Neural cell (in vitro differentiated cells): ENCODE data around the gene DENND5A. TPM values are rescaled to one million over a fixed set of nuclear protein-coding genes. Genes with fewer than 3 reads are reported as not detected.

Experiments
- H2AFZ ChIP-seq: fragments of 200-600, 300-800 bp; sonication (generic), shearing (Covaris generic); 2 replicates; pipeline ENCODE4 v1.6.0; 2014; ENCODE audit warnings: low read depth, mild to moderate bottlenecking, antibody characterized with exemption, low read length, moderate library complexity
- H3F3A ChIP-seq: fragments of 200-600 bp; shearing (Covaris generic); 2 replicates; pipeline ENCODE4 v1.6.1; 2016; ENCODE audit warnings: mild to moderate bottlenecking, moderate library complexity, mixed read lengths, antibody characterized with exemption, low read length; ENCODE audit not compliant: insufficient read depth, poor library complexity, severe bottlenecking
- H3K27ac ChIP-seq: fragments of 200-600, 300-800 bp; sonication (generic), shearing (Covaris generic); 2 replicates; pipeline ENCODE4 v1.5.1; 2014; ENCODE audit warnings: mild to moderate bottlenecking, low read length, moderate library complexity
- H3K27me3 ChIP-seq: fragments of 300-800, 200-600 bp; sonication (generic), shearing (Covaris generic); 2 replicates; pipeline ENCODE4 v1.6.0; 2014; ENCODE audit warnings: mild to moderate bottlenecking, low read depth, low read length, moderate library complexity; ENCODE audit not compliant: insufficient read depth
- H3K36me3 ChIP-seq: fragments of 300-800, 200-600 bp; sonication (generic), shearing (Covaris generic); 2 replicates; pipeline ENCODE4 v1.5.1; 2014; ENCODE audit warnings: mild to moderate bottlenecking, antibody characterized with exemption, low read length, moderate library complexity; ENCODE audit not compliant: insufficient read depth
- H3K4me2 ChIP-seq: fragments of 300-800, 200-600 bp; sonication (generic), shearing (Covaris generic); 2 replicates; pipeline ENCODE4 v1.6.0; 2014; ENCODE audit warnings: mild to moderate bottlenecking, low read length
- H3K4me3 ChIP-seq: fragments of 300-800, 200-600 bp; sonication (generic), shearing (Covaris generic); 2 replicates; pipeline ENCODE4 v1.5.1; 2014; ENCODE audit warnings: mild to moderate bottlenecking, low read length, moderate library complexity
- H3K79me2 ChIP-seq: fragments of 200-600 bp; shearing (Covaris generic); replicated peaks from 2 replicates; pipeline ENCODE4 v1.6.0; 2014; ENCODE audit warnings: mild to moderate bottlenecking, low read length, moderate library complexity; ENCODE audit not compliant: insufficient read depth
- H3K9ac ChIP-seq: fragments of 300-800, 200-600 bp; sonication (generic), shearing (Covaris generic); 2 replicates; pipeline ENCODE4 v1.6.1; 2016; ENCODE audit warnings: mild to moderate bottlenecking, low read length, mixed read lengths
- H3K9me2 ChIP-seq: fragments of 200-600 bp; shearing (Covaris generic); 2 replicates; pipeline ENCODE4 v1.6.1; 2016; ENCODE audit warnings: mild to moderate bottlenecking, low read length, mixed read lengths; ENCODE audit not compliant: insufficient read depth
- H3K9me3 ChIP-seq: fragments of 200-600, 300-800 bp; sonication (generic), shearing (Covaris generic); 2 replicates; pipeline ENCODE4 v1.6.1; 2016; ENCODE audit warnings: mild to moderate bottlenecking, mixed run types, low read length, moderate library complexity, mixed read lengths
- H4K20me1 ChIP-seq: fragments of 200-600 bp; shearing (Covaris generic); 2 replicates; pipeline ENCODE4 v1.6.1; 2016; ENCODE audit warnings: mild to moderate bottlenecking, mixed run types; ENCODE audit not compliant: insufficient read depth
- EP300 ChIP-seq: fragments of 450-650 bp; conservative IDR thresholded peaks from 2 replicates; pipeline ENCODE4 v1.6.1; 2014; ENCODE audit warnings: antibody characterized with exemption, mild to moderate bottlenecking, moderate library complexity; ENCODE audit not compliant: poor library complexity, severe bottlenecking
- EZH2 ChIP-seq: fragments of 200-600, 300-800 bp; shearing (Covaris generic), sonication (generic); IDR thresholded peaks from 2 replicates; pipeline ENCODE4 v1.6.1; 2014; ENCODE audit warnings: antibody characterized with exemption, low read length, borderline replicate concordance, mild to moderate bottlenecking; ENCODE audit not compliant: insufficient read depth, poor library complexity, severe bottlenecking
- MXI1 ChIP-seq: fragments of 450-650 bp; conservative IDR thresholded peaks from 2 replicates; pipeline ENCODE4 v1.6.1; 2014; ENCODE audit warnings: antibody characterized with exemption, mild to moderate bottlenecking; ENCODE audit not compliant: poor library complexity, severe bottlenecking
- POLR2AphosphoS5 ChIP-seq: IDR thresholded peaks from 2 replicates; pipeline ENCODE4 v1.6.1; 2012
- RAD21 ChIP-seq: fragments of 450-650 bp; conservative IDR thresholded peaks from 2 replicates; pipeline ENCODE4 v1.6.1; 2014; ENCODE audit warnings: antibody characterized with exemption, mild to moderate bottlenecking, moderate library complexity
- SMC3 ChIP-seq: fragments of 450-650 bp; conservative IDR thresholded peaks from 2 replicates; pipeline ENCODE4 v1.6.1; 2014; ENCODE audit warnings: antibody characterized with exemption, mild to moderate bottlenecking, moderate library complexity; ENCODE audit not compliant: poor library complexity
- TAF1 ChIP-seq: IDR thresholded peaks from 2 replicates; pipeline ENCODE4 v1.6.1; 2012; ENCODE audit warnings: low read depth
- polyA plus RNA-seq: library from polyadenylated mRNA; depleted of rRNA; stranded (reverse); fragments of >200 nt; gene quantifications from 2 replicates; pipeline ENCODE4 v1.2.3, GENCODE V29; 2014
- TF ChIP-seq, protein P1 (sequence below): IDR thresholded peaks from 2 replicates; pipeline ENCODE4 v1.6.1; 2012; ENCODE audit warnings: borderline replicate concordance
- TF ChIP-seq, protein P2 (sequence below): fragments of 450-650 bp; IDR thresholded peaks from 2 replicates; pipeline ENCODE4 v1.5.1; 2014; ENCODE audit warnings: antibody characterized with exemption, mild to moderate bottlenecking, moderate library complexity; ENCODE audit not compliant: poor library complexity, severe bottlenecking

The DENND5A gene
- polyA plus RNA-seq, 1 donor from 2014 or later, result 75.6 TPM

DNA sequence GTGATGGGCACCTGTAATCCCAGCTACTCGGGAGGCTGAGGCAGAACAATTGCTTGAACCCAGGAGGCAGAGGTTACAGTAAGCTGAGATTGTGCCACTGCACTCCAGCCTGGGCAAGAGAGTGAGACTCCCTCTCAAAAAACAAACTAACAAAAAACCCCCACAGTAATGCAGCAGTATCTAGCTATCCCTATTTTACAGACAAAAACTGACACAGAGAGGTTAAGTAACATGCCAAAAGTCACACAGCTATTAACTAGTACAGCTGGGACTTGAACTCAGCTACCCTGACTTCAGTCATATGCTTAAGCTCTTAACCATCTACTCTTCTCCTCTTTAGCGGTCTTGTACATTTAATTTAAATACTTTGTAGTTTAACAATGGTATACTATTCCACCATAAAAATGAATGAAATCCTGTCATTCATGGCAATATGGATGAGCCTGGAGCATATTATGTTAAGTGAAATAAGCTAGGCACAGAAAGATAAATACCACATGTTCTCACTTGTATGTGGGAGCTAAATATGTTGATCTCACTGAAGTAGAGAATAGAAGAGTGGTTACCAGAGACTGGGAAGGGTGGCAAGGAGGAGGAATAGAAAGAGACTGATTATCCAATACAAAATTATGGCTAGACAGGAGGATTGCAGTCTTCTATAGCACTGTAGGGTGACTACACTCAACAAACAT, 82.8 kb downstream of the DENND5A start:
- no peaks in the 10 kb centered on the region for H4K20me1 ChIP-seq
- H3K9me2 ChIP-seq, result no peaks in the 10 kb centered on the region
- H3K27ac ChIP-seq, result no peak overlapping the region
- H3K9me3 ChIP-seq, result no peaks in the 10 kb centered on the region
- H3K4me2 ChIP-seq, result no peak overlapping the region
- no peaks in the 10 kb centered on the region for H3F3A ChIP-seq
- peaks cover 5% of the 10 kb centered on the region for H3K36me3 ChIP-seq
- TF ChIP-seq SMC3 (no peak), POLR2AphosphoS5 (no peak)
- TF ChIP-seq, protein P1, sequence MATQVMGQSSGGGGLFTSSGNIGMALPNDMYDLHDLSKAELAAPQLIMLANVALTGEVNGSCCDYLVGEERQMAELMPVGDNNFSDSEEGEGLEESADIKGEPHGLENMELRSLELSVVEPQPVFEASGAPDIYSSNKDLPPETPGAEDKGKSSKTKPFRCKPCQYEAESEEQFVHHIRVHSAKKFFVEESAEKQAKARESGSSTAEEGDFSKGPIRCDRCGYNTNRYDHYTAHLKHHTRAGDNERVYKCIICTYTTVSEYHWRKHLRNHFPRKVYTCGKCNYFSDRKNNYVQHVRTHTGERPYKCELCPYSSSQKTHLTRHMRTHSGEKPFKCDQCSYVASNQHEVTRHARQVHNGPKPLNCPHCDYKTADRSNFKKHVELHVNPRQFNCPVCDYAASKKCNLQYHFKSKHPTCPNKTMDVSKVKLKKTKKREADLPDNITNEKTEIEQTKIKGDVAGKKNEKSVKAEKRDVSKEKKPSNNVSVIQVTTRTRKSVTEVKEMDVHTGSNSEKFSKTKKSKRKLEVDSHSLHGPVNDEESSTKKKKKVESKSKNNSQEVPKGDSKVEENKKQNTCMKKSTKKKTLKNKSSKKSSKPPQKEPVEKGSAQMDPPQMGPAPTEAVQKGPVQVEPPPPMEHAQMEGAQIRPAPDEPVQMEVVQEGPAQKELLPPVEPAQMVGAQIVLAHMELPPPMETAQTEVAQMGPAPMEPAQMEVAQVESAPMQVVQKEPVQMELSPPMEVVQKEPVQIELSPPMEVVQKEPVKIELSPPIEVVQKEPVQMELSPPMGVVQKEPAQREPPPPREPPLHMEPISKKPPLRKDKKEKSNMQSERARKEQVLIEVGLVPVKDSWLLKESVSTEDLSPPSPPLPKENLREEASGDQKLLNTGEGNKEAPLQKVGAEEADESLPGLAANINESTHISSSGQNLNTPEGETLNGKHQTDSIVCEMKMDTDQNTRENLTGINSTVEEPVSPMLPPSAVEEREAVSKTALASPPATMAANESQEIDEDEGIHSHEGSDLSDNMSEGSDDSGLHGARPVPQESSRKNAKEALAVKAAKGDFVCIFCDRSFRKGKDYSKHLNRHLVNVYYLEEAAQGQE, result no peak
- no peak overlapping the region for H2AFZ ChIP-seq
- no peak overlapping the region for H3K9ac ChIP-seq
- H3K79me2 ChIP-seq, result no peaks in the 10 kb centered on the region
- H3K27me3 ChIP-seq, result no peaks in the 10 kb centered on the region
- no peak overlapping the region for H3K4me3 ChIP-seq

DNA sequence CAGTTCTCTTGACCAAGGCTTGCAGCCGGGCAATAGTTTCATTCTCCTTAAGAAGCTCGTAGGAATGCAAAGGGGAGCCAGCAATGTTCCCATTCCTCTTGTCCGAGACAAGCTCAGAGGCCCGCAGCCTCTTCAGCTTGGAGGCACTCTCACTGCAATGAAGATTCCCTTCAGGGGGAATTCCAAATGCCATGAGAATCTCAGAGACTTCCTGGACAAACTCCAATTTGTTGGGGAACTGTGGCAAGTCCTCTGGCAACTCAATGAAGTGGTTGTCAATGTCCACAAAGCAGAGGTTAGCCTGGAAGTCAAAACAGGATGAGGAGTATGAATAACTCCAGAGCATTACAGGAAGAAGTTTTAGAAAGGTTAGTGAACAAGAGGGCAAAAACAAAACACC, 84.4 kb downstream of the DENND5A start:
- TF ChIP-seq SMC3, result no peak
- no peak for TF ChIP-seq EZH2
- TF ChIP-seq MXI1, result no peak
- no peak for TF ChIP-seq TAF1
- no peak for TF ChIP-seq POLR2AphosphoS5
- TF ChIP-seq, protein P1, result no peak
- TF ChIP-seq, protein P2, sequence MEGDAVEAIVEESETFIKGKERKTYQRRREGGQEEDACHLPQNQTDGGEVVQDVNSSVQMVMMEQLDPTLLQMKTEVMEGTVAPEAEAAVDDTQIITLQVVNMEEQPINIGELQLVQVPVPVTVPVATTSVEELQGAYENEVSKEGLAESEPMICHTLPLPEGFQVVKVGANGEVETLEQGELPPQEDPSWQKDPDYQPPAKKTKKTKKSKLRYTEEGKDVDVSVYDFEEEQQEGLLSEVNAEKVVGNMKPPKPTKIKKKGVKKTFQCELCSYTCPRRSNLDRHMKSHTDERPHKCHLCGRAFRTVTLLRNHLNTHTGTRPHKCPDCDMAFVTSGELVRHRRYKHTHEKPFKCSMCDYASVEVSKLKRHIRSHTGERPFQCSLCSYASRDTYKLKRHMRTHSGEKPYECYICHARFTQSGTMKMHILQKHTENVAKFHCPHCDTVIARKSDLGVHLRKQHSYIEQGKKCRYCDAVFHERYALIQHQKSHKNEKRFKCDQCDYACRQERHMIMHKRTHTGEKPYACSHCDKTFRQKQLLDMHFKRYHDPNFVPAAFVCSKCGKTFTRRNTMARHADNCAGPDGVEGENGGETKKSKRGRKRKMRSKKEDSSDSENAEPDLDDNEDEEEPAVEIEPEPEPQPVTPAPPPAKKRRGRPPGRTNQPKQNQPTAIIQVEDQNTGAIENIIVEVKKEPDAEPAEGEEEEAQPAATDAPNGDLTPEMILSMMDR, result no peak
- TF ChIP-seq EP300, result no peak
- TF ChIP-seq RAD21, result no peak
- H3K79me2 ChIP-seq, result no peaks in the 10 kb centered on the region

More for the DNA sequence above, 84.4 kb downstream of the DENND5A start:
- Histone ChIP-seq H3K9ac (no peak overlapping the region), H2AFZ (no peak overlapping the region), H3K27ac (no peak overlapping the region), H3K4me2 (no peak overlapping the region), H4K20me1 (no peaks in the 10 kb centered on the region), H3F3A (no peaks in the 10 kb centered on the region), H3K4me3 (no peak overlapping the region), H3K27me3 (no peaks in the 10 kb centered on the region), H3K36me3 (peaks cover 5% of the 10 kb centered on the region), H3K9me3 (no peaks in the 10 kb centered on the region), H3K9me2 (no peaks in the 10 kb centered on the region)
